NCI-H146 treated with DMSO at 0.1 percent for 48 hours (cell line): ENCODE data around the gene CTSO.
"Not testable (repeated sequence)": the region's sequence is repeated elsewhere in the genome, so short reads cannot be mapped to it uniquely, and the experiment has no call there.

Experiments
- DNase-seq: peaks from one replicate; lab custom pipeline; 2025; ENCODE audit not compliant: unreplicated experiment; lab: John Stamatoyannopoulos, UW

Gene CTSO

DNA sequence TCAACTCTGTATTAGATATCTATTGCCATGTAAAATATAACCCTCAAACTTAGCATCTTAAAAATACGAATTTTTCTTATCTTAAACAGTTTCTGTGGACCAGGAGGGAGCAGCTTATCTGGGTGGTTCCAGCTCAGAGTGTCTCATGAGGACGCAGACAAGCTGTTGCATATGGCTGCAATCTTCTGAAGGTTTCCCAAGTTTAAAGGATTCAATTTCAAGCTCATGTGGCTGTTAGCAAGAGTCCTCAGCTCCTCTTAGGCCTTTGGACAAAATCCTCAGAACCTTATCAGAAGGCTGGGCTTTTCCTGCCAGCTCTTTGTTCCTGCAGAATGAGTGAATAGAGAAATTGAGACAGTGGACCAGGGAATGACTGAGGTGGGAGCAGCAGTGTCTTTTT is 2.8 kb upstream of the CTSO start:
- DNase-seq = no peak

DNA sequence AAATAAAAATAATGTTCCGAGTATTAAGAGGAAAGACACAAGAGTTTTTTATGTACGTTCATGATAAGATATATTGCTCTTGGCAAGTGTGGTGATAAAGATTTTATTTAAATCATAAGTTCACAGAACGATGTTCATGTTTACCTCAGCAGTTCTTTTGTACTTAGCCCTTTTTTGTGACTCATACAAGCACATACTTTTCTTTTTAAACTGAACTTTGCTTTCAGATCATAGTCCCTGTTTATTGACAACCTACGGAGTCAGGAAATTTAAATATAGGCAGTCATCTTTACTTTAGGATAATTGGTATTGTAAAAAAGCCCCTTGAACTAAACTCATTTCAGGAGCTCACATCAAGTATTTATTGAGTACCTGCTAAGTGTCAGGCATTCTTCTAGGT is 1.3 kb upstream of the CTSO start:
- no peak for DNase-seq

DNA sequence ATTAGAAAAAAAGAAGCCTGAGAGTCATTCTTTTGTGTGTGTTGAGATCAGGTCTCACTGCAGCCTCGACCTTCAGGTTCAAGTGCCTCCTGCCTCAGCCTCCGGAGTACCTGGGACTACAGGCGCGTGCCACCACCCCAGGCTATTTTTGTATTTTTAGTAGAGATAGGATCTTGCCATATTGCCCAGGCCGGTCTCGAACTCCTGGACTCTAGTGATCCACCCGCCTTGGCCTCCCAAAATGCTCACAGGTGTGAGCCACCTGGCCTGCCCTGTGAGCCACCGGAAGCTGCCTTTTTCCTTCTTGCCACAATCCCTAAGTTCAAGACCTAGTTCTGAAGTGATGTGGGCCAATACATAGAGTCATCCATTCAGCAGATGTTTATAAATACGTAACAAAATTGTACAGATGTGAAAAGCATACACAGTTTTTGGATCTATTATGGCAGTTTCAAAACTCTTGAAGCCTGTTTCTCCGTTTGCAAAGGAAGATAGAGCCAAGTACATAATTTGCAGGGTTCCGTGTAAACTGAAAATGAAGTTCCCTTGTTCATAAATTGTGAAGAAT is 536 bp upstream of the CTSO start:
- no peak for DNase-seq

DNA sequence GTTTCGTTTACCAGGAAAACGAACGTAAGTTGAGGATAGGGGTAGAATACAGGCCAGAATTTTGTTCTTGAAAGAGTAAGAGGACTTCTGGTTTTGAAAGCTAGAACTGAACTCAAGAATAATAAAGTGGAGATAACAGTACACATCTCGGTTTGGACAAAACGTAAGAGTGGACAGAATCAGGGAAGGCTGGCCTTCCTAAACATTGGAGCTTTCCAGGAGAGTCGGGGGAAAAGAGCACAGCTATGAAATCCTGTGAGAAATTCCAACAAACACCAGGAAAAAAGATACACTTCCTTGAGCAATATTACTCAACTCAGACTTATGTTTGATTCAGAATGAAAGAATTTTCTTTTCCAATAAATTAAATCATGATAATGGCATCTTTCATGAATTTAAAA is 1.2 kb downstream of the CTSO start:
- no peak for DNase-seq

DNA sequence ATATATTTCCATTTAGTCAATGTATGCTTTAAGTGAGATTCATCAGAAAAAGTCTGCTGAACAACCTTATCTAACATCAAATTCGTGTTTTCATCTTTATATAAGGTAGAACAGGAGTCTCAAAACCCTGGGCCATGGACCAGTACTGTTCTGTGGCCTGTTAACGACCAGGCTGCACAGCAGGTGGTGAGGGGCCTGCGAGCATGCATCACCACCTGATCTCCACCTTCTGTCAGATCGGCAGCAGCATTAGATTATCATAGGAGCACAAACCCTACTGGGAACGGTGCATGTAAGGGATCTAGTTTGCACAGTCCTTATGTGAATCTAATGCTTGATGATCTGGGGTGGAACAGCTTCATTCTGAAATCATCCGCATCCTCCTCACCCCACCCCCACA is 3.2 kb downstream of the CTSO start:
- DNase-seq = no peak

DNA sequence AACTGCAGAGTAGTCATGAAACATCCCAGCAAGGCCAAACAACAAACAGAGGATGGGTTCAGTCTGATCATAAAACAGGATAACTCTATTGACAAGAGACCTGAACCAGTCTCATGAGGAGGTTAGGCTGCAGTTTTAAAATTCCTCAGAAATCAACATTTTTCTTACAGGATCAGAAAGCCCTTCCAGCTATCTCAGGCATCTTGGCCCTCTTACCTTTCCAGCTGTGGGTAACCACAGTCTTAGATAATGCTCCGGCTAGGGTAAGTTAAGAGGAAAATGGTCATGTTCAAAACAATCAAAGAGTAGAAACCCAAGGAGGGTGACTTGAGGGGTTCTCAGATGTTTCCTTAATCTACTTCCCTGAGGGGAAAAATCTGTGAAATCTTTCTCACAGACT is 5.1 kb downstream of the CTSO start:
- no peak for DNase-seq

DNA sequence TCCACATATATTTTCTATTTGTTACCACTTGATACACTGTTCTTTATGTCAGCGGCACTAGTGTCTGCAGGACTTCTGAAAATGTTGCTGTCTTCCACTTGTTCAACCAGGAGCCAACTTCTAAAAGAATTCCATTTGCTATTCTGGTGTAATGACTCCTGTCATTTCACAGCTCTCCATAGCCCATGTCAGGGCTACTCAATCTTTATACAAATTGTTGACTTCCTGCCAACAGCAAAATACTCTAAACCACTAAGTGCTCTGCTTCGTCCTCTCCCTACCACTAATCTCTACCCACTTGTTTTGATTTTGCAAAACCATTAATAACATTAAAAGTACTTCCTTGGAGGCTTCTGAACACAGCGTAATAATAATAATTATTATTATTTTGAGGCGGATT is 7.2 kb downstream of the CTSO start:
- no peak for DNase-seq

DNA sequence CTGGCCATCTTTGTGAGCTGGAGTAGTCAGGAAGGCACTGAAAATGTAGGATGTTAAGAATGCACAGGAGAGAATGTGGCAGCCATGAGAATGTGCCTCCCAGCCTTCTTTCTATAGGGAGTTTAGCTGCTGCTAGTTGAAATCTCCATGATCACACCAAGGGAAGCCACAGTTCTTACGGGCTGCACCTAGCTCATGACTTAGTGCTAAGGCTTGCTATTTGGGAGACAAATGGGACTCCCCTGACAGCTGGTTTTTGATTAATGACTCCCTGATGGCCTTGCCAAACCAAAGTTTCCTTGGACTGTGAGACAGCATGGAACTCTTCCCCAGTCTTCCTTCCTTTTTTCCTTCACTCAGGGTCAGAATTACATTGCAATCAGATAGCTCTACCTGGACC is 9.2 kb downstream of the CTSO start:
- DNase-seq = no peak

DNA sequence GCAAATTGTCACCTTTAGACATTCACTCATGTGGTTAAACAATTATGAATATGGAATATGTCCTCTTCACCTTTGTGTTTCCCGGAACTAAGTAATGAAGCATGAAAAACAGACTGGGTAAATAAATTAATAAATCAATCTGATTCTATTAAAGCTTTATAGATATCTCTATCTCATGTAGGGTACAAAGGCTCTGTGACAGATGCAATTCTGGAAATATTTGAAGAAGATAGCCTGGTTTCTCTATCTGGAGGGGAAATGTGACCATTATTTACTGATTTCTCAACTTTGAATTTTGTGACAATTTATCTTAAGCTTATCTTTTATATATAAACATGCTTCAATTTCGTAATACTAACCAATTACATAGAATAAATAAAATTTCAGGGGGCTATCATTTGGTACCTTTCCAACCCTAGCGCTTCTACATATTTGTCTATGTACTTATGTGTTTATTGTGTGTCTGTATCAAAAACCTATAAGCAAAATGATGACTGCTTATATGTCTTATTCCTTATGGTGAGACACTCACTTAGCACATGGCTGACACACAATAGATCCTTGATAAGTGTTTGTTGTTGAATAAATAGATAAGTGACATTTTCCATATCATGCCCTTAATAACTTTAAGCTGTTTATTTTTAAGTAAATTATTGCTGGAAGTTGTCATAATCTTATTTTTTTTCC is 9.9 kb downstream of the CTSO start:
- no peak for DNase-seq

DNA sequence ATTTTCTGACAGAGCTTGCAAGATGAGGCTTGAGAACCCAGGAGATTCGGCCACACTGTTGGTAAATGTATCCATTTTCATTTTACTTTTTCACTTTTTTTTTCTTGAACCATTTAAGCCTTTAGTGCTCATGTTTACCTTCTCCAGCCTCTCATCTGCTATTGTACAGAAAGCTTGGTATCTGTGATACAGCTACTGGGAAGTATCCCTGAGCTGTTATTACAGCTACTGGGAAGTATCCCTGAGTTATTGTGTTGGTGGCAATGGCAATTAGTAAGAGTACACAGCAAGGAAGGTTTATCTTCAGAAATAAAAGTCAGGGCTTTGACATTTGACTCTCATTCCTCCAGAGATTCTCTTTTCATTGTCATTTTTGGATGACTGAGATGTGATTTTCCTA is 11.8 kb downstream of the CTSO start:
- no peak for DNase-seq

DNA sequence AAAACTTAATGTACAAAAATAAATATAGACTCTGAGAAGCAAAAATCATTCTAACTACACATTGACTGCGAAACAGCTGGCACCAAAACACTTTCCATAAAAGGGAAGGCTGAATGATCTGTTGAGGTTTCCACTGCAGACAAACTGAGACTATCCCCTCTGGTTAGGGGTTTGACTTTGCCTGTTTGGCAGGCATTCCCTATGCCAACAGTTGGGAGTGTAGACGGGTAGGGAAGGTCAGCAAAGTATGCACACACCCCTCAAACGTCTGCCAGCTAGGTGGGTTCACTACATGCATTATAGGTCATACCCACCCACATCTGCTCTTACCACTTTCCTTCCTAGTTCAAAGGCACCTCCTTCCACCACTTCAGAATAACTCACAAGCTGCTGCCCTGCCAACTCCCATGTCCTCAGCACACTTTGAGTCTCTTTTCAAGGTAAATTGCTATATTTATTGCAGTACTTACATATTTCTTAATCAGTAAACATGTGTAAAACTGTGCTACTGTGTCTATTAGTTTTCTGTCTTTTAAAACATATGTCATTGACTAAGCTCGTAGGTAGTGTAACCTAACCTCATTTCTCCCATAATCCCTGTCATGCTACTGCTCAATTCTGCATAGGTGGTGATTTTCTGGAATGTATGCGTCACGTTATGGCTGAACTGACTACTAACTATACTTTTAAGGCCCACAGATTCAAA is 12.4 kb downstream of the CTSO start:
- no peak for DNase-seq

DNA sequence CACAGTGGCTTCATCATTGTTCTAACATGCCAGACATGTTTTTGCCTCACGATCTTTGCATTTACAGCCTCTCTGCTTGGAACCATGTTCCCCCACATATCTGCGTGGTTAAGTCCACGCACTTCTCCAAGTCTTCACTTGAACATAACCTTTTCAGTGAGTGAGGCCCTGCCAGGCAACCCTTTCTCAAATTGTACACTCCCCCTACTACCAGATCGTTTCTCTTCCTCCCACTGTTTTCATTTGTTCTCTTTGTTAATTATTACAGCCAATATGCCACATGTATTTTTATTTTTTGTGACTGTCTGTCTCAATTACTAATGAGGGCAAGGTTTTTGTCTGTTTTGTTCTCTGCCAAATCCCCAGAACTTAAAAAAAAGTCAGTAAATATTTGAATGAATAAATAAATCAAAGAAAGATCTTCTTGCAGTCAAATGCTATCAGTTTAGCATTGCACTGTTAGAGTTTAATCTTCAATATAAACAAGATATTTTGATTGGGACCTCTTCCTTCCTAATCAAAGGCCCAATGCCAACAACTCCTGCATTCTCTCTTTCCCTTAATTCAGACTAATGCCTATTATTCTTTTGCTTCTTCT is 18.2 kb downstream of the CTSO start:
- no peak for DNase-seq

DNA sequence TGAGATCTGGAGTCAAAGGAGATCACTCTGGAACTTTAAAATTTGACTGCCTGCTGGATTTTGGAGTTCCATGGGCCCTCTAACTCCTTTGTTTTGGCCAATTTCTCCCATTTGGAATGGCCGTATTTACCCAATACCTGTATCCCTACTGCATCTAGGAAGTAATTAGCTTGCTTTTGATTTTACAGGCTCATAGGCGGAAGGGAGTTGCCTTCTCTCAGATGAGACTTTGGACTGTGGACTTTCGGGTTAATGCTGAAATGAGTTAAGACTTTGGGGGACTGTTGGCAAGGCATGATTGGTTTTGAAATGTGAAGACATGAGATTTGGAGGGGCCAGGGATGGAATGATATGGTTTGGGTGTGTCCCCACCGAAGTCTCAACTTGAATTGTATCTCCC is 19.0 kb downstream of the CTSO start:
- not testable (repeated sequence) for DNase-seq

DNA sequence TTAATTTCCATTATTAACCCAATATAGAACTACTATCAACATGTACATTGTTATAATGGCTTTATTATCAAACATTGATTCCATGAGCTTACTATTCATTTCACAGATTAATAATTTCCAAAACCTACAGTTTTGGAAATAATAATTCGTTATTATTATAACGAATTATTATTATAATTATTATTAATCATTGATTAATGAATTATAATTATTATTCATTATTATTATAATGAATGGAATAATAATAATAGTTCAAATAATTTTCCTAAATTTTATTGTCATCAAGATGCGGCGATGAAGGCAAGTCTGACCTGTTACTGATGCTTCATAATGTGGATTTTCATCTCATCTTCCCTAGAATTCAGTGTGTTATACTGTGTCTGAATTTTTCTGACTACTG is 22.0 kb downstream of the CTSO start:
- no peak for DNase-seq

DNA sequence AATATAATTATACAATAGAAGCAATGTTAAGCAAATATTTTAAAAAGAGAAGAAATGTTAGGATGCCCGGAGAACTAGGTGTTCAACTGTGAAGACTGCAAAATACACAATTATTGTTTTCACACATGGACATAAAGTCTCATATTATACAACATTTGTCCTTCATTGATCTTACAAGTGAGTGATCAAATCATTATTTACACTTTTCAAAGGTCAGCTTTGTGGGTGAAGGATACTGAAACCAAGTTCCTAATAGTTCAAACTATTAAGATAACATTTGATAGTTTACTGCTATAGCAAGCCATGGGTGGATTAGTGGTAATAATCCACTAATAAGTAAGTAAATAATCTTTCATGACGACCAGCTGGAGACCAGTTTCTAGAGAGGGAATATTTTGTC is 23.3 kb downstream of the CTSO start:
- no peak for DNase-seq

DNA sequence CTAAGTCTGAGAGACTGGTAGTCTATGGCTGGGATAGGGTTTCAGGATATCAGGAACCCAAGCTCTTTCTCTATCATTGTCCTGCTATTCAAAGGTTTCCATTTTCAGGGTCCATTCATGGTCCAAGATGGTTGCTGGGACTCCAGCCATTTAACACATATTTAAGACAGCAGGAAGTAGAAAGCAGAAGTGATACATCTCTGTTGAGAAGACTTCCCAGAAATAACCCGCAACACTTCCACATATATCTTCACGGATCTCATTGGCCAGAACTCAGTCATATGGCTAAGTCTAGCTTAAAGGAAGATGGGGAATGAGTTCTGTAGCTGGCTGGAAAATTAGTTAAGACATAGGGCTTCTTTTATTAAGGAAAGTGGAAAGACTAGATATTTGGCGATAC is 23.8 kb downstream of the CTSO start:
- DNase-seq = no peak

DNA sequence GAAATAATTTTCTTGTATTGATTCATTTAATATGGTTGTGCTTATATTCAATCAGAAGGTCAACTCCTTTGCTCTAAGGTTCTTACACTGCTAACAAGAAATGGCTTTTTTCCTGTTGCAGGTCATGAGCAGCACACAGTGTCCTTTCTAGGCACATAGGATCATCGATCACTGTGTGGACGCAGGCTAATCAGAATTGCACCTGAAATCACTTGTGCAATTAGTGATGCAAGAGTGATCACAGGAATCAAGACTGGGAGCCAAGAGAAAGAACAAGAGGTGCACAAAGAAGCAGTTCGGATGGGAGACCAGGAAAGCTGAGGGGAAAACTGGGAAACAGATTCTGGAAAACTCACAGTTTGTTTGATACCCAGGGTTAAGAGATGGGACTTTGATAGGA is 29.0 kb downstream of the CTSO start:
- no peak for DNase-seq

DNA sequence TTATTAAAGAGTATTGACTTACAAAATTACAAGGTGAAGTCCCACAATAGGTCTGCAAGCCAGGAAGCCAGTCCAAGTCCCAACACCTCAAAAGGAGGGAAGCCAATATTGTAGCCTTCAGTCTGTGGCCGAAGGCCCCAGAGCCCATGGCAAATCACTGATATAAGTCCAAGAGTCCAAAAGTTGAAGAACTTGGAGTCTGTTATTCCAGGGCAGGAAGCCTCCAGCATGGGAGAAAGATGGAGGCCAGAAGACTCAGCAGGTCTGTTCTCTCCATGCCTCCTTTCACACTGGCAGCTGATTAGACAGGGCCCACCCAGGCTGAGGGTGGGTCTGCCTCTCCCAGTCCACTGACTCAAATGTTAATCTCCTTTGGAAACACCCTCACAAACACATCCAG is 32.1 kb downstream of the CTSO start:
- no peak for DNase-seq

DNA sequence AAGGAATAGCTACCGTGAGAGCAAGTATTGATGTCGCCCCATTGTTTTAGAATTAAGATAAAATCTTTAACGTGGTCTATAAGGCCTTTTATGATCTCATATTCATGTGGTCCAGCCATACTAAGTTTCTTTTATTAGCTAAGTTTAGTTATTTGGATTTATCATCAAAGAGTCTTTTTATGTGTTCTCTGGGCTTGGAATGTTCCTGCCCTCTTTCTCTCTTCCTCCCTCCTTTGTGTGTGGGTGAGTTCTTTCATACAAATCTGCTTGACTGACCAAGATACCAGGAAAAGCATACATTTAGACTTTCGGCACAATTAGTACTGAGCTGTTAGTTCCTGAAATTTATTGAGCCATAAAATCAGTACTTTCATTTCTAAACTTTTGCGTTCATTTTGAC is 38.9 kb downstream of the CTSO start:
- no peak for DNase-seq

DNA sequence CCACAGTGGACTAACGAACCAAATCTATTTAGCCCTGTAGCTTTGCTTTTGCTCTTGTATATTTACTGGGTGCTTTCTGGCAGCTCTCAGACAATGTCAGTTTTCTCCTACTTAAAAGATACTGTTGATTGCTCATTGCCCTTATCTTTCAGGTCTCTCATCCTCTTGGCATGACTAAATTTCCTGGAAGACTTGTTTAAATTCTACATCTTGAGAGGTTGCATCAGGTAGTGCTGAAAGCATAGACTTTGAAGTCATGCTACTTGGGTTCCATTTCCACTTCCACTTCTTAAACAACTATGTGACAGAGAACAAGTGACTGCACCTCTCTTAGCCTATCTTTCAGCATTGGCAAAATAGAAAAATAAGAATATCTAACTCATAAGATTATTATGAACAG is 41.8 kb downstream of the CTSO start:
- no peak for DNase-seq

DNA sequence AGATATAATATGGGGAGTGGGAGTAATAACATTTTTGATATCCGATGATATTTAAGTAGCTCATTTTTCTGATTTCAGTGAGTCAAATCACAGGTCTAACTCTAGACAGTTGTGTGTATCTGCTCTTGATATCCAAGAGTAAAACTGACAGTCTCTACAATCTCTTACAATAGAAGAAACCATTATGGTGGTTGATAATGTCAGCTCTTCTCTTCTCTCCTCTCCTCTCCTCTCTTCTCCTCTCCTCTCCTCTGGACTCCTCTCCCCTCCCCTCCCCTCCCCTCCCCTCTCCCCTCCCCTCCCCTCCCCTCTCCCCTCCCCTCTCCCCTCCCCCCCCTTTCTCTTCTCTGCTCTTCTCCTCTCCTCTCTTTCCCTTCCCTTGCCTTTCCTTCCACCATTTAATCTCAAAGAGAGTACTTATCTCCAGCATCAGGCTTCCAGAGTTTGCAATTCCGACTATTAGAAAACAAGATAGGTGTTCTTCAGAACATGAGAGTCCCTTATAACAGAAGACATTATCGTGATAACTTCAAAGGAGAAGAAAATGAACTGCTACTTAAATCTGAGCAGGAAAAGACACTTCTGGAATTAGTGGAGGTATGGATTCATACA is 43.9 kb downstream of the CTSO start:
- DNase-seq = no peak
